ENCODE results near the gene SGSM1. TPM values are rescaled to one million over a fixed set of nuclear protein-coding genes. Genes with fewer than 3 reads are reported as not detected.
"Not testable (repeated sequence)": the region's sequence is repeated elsewhere in the genome, so short reads cannot be mapped to it uniquely, and the experiment has no call there.

SGSM1 gene
- total RNA-seq, 4 donors from 2014 or later = 1.7 to 6.3 (median 3.7) TPM

- H3K27ac ChIP-seq = no peak overlapping the region
These were observed 95.4 kb downstream of the SGSM1 start for GRCh38 chr22:24901448-24901847.

GRCh38 chr22:24905909-24906308 is 99.9 kb downstream of the SGSM1 start:
- no peaks in the 10 kb centered on the region for H3K27me3 ChIP-seq
- peaks cover 9% of the 10 kb centered on the region for H3K9me3 ChIP-seq
- H3K36me3 ChIP-seq = no peaks in the 10 kb centered on the region
- H3K27ac ChIP-seq = no peak overlapping the region
- WGBS = 100% methylated on average over 1 of the region's 1 CpG
- H3K4me3 ChIP-seq = no peak overlapping the region
- TF ChIP-seq EP300 (IDR thresholded peaks at IDR 0.05) (no peak), POLR2AphosphoS5 (IDR thresholded peaks at IDR 0.05) (no peak), CTCF (IDR thresholded peaks at IDR 0.05) (no peak), POLR2A (IDR thresholded peaks at IDR 0.05) (no peak)
- no peak for DNase-seq (ENCODE audit: low spot score in 2 of 2)
- H3K4me1 ChIP-seq = no peaks in the 10 kb centered on the region

More at GRCh38 chr22:24901448-24901847, 95.4 kb downstream of the SGSM1 start:
- Histone ChIP-seq H3K36me3 (no peaks in the 10 kb centered on the region), H3K4me3 (no peak overlapping the region), H3K4me1 (no peaks in the 10 kb centered on the region), H3K27me3 (no peaks in the 10 kb centered on the region), H3K9me3 (peaks cover 9% of the 10 kb centered on the region)
- DNase-seq (ENCODE audit: low spot score in 2 of 2) = no peak
- TF ChIP-seq POLR2A (IDR thresholded peaks at IDR 0.05) (no peak), CTCF (IDR thresholded peaks at IDR 0.05) (no peak), EP300 (IDR thresholded peaks at IDR 0.05) (no peak), POLR2AphosphoS5 (IDR thresholded peaks at IDR 0.05) (no peak)
- WGBS = 88% methylated on average over 2 of the region's 2 CpGs

GRCh38 chr22:24907101-24907500 is 101.1 kb downstream of the SGSM1 start:
- H3K9me3 ChIP-seq; H3K4me1 ChIP-seq; H3K27me3 ChIP-seq; H3K36me3 ChIP-seq; H3K27ac ChIP-seq; DNase-seq (ENCODE audit: low spot score in 2 of 2); H3K4me3 ChIP-seq: not testable (repeated sequence)
- WGBS = 91% methylated on average over 3 of the region's 3 CpGs

GRCh38 chr22:24920029-24920428 is 114.0 kb downstream of the SGSM1 start:
- H3K4me3 ChIP-seq = no peak overlapping the region
- WGBS = 86% methylated on average over 4 of the region's 4 CpGs
- DNase-seq (ENCODE audit: low spot score in 2 of 2) = no peak
- no peaks in the 10 kb centered on the region for H3K4me1 ChIP-seq
- H3K27me3 ChIP-seq = no peaks in the 10 kb centered on the region
- TF ChIP-seq POLR2A (IDR thresholded peaks at IDR 0.05) (no peak), CTCF (IDR thresholded peaks at IDR 0.05) (no peak), EP300 (IDR thresholded peaks at IDR 0.05) (no peak), POLR2AphosphoS5 (IDR thresholded peaks at IDR 0.05) (no peak)
- no peaks in the 10 kb centered on the region for H3K36me3 ChIP-seq
- no peak overlapping the region for H3K27ac ChIP-seq
- no peaks in the 10 kb centered on the region for H3K9me3 ChIP-seq

GRCh38 chr22:24925586-24926427 is 119.8 kb downstream of the SGSM1 start:
- H3K27me3 ChIP-seq = peaks cover 6% of the 10 kb centered on the region
- no peaks in the 10 kb centered on the region for H3K36me3 ChIP-seq
- TF ChIP-seq CTCF (IDR thresholded peaks at IDR 0.05) (no peak), EP300 (IDR thresholded peaks at IDR 0.05) (no peak), POLR2AphosphoS5 (IDR thresholded peaks at IDR 0.05) (no peak), POLR2A (IDR thresholded peaks at IDR 0.05) (no peak)
- H3K9me3 ChIP-seq = no peaks in the 10 kb centered on the region
- no peaks in the 10 kb centered on the region for H3K4me1 ChIP-seq
- DNase-seq (ENCODE audit: low spot score in 2 of 2) = no peak
- H3K4me3 ChIP-seq = no peak overlapping the region
- H3K27ac ChIP-seq = no peak overlapping the region
- 58% methylated on average over 17 of the region's 17 CpGs for WGBS

Data from suprapubic skin (tissue), 4 donors.